Lower leg skin (tissue), 3 donors: ENCODE data around the gene FLAD1.

Experiments used
- CTCF ChIP-seq, 3 donors: fragments of 450-650 bp; IDR thresholded peaks; one replicate each; pipeline ENCODE4 v1.5.1; 2016; ENCODE audit warnings: antibody characterized with exemption in 3 of 3, mild to moderate bottlenecking in 3 of 3, moderate library complexity in 2 of 3
- POLR2A ChIP-seq, 2 donors: fragments of 450-650 bp; IDR thresholded peaks; one replicate each; pipeline ENCODE4 v1.6.1; 2016 to 2017; ENCODE audit warnings: antibody characterized with exemption in 2 of 2, mild to moderate bottlenecking in 1 of 2, moderate library complexity in 1 of 2

GRCh38 chr1:154938604-154939399 is 44.3 kb upstream of the FLAD1 start:
- TF ChIP-seq POLR2A (IDR thresholded peaks at IDR 0.05) (no peak), CTCF (IDR thresholded peaks at IDR 0.05) (no peak)
